ENCODE measurements around the gene ATXN7L1.

ATXN7L1 gene

DNA sequence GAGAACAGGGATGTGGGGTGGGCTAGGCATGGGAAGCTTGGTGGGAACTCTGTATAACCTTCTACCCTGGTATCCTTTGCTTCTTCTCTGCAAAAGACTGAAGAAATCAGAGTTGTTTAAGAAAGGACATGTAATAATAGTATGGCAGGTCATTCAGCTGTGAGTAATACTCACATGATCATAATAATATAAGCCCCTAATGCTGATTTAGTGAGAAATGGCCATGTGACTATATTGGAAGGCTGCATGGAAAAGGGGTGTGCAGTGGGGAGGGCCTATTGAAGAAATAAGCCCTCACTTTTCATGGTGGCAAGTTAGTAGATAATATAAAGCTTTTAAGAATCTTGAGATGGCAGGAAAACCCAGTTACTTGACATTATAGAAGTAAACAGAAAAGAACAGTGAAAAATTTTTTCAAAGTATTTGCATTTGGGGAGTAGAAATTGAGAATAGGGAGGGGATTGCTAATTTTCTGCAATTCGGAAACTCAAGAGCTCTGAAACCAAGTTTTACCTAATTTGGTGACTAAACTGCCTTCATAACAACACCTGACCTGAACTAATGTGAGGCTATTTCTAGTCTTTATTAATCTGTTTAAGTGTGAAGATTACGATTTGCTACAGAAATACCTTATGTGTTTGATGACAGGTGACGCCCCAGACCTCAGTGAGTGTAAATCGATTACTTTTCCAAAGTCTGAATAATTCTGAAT, 44.4 kb downstream of the ATXN7L1 start:
- no peak for DNase-seq
- intact Hi-C loops (cut with DNase I) = no loop called here

DNA sequence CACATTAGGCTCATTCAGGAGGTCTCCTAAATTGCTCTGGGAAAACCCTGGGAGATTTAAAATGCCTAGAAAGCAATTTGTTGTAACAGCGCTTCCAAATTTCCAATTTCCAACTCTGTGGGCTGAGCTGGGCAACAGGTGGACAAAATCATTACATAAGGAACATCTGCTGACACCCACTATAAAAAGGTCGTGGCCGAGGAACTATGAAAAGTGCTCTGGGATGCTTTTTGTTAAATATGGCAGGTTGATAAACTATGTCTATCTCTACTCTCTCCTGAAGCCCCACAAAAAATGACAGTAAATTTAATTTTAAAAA, 45.1 kb downstream of the ATXN7L1 start:
- DNase-seq = no peak
- intact Hi-C loops (cut with DNase I) = no loop called here

DNA sequence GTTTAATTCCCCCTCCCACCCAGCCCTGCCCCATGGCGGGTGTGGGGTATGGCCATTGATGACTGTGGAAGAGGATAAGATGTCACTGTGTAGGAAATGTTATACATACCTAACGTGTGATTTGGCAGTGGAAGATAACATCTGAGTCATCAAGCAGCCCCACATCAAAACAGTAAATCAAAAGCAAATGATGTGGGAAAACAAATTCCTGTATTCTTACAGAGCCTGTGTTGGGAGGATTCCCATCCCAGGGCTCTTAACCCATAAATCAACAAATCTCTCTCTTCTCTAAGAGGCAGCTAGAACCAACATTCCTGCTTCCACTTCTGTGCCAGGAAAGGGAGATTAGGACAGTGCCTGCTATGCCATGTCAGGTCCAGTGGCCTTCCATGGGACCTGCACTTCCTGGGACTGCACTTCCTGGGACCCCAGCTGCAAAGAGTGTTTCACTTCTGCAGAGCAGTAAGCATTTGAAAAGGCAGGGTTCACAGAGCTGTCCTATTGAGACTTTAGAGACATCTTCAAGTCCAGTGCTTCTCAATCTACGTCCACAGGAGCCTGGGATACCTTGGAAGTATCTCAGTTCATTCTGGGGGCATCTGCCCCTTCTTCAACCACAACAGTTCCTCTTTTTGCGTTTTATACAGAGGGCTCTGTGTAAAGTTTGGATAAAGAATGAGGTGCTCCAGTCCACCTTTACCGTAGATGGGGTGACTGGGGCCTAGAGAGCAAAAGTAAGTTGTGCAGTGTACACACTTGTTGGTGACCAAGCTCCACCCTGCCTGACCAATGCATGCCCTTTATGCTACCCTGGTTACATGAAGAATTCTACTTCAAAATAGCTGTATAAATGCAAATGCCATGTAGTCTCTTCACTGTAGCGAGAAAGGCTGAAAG, 45.7 kb downstream of the ATXN7L1 start:
- no peak for DNase-seq
- intact Hi-C loops (cut with DNase I) = no loop called here

DNA sequence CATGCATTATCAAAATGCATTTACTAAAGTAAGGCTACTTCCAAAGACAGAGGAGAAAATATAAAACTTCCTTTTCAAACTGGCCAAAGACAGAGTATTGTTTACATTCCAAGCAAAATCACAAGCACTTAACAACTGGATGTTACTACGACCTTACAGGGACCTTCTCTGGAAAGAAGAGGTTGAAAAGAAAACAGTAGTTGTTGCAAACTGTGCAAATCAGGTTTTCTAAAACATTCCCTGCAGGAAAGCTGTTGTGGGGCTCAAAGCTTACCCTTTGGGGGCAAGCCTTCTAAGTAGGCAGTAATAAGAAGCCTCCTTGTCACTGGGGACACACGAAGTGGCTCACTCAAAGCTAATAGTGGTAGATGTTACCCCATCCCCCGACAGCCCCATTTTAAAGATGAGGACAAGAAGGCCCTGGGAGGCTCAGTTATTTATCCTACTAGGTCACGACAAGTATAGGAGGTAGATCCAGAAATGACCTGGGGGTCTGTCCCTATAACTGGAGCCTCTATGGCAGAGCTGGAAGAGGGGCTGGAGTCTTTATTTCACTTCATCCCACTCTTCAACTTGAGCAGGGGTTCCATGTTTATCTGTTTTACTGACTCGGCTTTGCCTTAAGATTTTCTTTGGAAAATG, 46.6 kb downstream of the ATXN7L1 start:
- intact Hi-C loops (cut with DNase I) = no loop called here
- no peak for DNase-seq

DNA sequence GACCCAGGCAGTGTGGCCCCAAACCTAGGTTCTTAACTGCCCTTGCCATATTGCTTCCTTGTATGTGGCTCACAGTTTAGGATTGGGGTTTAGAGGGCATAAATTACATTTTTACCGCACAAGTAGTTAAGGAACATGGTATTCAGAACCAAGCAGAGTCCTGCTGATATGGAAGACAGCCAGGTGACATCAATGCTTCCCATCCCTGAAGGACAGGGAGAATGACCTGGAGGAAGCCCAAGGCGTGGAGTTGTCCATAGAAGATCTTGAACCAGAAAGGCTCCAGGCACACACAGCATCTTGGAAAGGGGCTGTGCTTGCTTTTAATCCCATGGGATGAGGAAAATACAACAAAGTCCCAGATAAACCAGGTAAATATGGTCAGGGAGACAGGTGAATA, 48.3 kb downstream of the ATXN7L1 start:
- intact Hi-C loops (cut with DNase I) = no loop called here
- DNase-seq = no peak

DNA sequence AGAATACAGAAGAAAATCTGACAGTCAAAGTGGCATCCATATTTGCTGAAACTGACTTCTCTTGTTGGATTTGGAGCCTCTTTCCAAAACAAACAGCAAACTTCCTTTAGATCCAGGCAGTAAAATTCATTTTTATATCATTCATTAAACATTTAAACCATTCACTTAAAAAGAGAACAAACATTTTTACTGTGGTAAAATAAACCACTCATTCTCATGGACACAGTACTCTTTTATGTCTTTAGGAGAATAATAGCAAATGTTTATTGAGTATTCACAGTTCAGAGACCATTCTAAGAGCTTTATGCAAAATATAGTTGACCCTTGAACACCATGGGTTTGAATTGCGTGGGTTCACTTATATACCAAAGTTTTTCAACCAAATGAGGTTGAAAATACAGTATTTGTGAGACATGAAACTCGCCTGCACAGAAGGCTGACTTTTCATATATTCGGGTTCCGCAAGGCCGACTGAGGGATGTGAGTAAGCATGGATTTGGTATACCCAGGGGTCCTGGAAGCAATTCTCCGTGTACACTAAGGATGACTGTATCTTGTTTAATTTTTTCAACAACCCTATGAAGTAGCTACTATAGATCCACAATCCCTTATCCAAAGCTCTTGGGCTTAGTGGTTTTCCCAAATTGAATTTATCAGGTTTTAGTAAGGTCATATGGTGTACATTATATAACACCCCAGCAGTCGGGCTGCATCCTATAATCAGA, 49.1 kb downstream of the ATXN7L1 start:
- intact Hi-C loops (cut with DNase I) = no loop called here

DNA sequence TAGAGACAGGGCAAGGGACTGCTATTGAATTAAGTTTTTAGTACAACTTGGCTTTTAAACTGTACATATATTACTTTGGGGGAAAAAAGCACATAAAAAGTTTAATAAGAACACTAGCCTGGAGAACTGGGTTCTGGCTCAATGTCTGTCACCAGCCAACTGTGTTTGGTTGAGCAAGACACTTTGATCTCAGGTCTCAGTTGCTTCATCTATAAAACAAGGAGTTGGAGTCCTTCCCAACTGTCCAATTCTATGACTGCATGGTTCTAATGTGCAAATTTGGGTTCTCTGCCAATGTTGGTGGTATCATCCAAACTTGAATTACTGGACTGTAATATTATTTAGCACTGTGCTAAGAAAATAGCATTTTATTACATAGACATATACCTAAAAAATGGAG, 50.3 kb downstream of the ATXN7L1 start:
- intact Hi-C loops (cut with DNase I) = no loop called here
- DNase-seq = no peak

More for the DNA sequence above, 49.1 kb downstream of the ATXN7L1 start:
- no peak for DNase-seq

DNA sequence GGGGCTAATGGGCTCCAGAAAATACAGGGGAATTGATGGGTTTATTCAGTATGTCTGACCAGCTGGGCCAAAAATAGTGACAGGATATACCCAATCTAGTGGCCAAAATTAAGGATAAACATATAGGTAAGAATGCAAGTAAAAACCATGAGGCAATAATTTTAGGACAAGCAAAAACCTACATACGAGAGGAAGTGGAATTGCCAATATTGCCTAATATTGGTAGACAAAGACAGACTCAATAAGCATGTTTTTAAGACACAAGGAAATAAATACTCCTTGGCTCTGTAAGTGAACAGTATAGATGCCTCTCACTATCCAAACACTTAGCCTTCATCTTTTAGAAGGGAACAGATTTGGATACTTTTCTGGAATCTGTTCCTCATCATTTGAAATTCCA, 51.0 kb downstream of the ATXN7L1 start:
- no peak for DNase-seq
- intact Hi-C loops (cut with DNase I) = no loop called here

DNA sequence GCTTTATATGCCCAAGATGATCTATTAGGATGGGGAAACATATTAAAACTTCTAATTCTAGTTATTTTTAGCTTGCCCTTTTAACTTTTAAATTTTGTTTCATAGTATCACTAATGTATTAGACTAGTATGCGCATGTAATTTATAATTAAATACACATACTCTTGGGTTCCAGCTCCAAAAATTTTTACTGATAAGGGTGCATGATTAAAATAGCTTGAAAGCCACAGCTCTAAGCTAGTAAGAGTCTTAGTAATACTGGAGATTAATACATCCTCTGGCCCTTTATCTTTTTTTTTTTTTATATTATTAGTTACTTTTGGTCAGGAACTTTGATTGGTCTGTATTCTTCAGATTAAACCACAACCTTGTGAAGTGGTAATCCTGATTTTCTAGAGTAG, 53.6 kb downstream of the ATXN7L1 start:
- no peak for DNase-seq
- intact Hi-C loops (cut with DNase I) = no loop called here

DNA sequence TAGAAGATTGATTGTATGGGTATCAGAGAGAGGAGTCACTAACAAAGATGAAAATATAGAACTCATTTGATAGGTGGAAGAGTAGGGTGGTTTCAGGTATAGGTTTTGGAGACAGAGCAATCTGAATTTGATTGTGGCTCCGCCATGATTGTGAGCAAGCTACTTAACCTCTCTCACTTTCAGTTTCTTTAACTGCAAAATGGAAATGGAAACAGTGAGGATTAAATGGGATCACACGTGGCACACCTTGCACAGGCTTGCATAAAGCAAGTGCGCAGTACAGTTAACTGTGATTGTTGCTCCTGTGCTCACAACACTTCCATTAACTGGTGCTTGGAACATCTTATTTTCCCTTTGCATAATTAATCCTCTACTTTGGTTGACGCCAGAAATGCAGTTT, 54.9 kb downstream of the ATXN7L1 start:
- DNase-seq = no peak
- intact Hi-C loops (cut with DNase I) = no loop called here

DNA sequence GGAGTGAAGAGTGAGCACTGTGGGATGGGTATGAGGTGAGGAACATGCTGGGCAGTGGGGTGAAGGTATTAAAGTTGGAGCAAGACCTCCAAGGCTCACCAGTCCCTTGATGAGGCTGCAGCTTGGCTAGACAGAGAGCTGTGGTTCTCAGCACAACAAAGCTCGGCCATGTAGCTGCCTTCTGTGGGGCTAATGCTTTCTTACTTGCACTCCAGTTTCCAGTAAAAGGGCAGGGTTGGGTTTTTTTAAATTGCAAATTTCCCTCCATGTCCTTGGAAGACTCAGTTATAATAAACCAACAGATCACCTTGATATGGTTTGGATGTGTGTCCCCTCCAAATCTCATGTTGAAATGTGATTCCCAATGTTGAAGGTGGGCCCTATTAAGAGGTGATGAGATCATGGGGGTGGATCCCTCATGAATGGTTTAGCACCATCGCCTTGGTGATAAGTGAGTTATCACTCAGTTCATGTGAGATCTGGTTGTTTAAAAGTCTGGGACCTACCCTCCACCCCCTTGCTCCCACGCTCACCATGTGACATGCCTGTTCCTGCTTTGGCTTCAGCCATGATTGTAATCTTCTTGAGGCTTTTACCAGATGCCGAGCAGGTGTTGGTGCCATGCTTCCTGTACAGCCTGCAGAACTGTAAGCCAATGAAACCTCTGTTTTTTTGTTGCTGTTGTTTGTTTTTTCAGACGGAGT, 55.9 kb downstream of the ATXN7L1 start:
- intact Hi-C loops (cut with DNase I) = no loop called here
- no peak for DNase-seq

DNA sequence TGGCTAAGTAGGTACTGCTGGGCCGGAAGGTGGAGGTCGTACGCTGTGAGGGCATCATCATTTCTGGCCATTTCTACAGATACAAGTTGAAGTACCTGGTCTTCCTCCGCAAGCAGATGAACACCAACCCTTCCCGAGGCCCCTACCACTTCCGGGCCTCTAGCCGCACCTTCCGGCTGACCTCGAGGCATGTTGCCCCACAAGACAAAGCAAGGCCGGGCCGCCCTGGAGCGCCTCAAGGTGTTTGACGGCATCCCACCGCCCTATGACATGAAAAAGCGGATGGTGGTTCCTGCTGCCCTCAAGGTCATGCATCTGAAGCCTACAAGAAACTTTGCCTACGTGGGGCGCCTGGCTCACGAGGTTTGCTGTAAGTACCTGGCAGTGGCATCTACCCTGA, 56.8 kb downstream of the ATXN7L1 start:
- intact Hi-C loops (cut with DNase I) = no loop called here
- DNase-seq = peak in 1 of 10 donors; percentile 82

DNA sequence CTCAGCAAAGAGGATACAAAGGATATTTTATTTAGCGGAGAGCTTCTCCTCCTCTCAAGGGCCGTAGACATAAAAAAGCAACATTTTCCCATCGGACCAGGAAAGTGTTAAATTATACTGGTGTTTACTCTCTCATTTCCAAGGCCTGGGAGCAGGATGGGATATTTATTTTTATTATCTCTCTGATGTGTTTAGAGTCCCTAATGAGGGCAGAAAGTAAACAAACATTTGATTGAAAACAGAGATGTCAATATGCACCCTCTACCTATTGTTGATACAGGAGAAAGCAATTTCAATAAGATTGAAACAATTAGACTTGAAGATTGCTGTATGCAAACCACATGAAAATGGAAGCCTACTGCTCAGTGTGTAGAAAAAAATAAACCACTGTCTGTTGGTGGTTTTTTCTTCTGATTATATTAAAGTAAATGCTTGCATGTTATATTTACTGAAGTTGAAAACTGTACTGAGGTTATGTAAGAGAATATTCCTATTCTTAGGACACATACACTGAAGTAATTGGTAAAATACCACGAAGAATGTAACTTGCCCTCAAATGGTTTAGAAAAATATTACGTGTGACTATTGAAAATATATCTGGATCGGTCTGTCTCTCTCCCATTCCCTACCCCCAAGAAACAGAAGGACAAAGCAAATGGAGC, 59.3 kb downstream of the ATXN7L1 start:
- intact Hi-C loops (cut with DNase I) = no loop called here

DNA sequence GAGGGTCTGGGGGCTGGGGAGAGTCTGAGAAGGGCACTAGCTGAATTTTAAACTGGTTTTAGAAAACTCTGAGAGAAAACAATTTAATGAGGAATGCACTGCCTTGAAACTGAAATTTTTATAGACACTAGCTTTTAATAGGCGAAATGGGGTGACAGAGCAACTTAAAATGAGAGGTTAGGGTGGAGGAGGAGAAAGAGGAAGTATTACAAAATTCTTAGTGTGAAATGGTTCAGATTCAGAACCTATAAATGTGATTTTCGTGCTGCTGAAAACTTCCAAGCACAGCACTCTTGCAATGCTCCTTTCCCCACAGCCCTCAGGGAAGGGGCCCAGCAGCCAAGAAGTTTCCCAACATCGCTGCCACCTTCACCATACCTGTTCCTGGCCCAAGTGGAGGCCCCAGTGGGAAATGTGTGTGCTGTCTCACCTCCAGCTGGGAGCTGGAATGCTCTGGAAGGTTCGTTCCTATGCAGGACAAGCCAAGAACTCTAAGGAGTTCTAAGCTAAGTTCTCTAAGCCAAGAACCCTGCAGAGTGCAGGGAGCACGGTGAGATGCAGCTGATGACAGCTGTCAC, 60.0 kb downstream of the ATXN7L1 start:
- intact Hi-C loops (cut with DNase I) = no loop called here
- no peak for DNase-seq

More for the DNA sequence above, 59.3 kb downstream of the ATXN7L1 start:
- DNase-seq = no peak

DNA sequence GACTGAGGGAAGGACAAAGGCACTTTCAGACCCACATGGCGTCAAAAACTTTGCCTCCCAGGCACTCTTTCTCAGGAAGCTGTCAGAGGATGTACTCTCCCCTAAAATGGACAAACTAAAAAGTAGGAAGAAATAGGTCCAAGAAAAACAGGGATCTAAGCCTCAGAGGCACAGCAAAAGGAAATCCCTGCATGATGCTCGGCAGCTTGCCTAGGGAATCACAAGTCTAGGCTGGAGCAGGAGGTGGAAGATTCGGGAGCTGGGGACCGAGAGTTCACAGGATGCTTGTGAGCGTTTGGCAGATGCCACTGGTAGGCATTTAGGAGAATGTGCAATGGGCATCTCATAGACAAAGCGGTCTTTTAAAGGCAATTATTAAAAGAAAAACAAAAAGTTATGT, 60.8 kb downstream of the ATXN7L1 start:
- DNase-seq = no peak
- intact Hi-C loops (cut with DNase I) = no loop called here

DNA sequence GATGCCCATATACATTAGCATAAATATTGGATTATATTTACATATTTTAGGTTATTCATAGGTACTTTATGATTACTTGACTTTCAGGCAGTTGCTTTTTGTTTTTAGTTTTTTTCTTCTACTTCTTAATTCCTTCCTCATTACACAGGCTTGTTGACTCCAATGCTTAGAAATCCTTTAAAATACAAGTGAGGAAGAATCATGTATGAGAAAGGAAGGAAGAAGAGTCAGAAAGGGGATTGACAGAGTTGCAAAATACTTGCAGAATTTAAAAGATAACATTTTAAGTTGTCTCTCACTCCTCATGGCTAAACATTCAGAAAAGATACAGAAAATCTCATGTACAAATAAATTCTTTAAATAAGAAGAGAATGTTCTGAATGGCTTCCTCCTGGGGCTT, 61.9 kb downstream of the ATXN7L1 start:
- intact Hi-C loops (cut with DNase I) = no loop called here
- no peak for DNase-seq

DNA sequence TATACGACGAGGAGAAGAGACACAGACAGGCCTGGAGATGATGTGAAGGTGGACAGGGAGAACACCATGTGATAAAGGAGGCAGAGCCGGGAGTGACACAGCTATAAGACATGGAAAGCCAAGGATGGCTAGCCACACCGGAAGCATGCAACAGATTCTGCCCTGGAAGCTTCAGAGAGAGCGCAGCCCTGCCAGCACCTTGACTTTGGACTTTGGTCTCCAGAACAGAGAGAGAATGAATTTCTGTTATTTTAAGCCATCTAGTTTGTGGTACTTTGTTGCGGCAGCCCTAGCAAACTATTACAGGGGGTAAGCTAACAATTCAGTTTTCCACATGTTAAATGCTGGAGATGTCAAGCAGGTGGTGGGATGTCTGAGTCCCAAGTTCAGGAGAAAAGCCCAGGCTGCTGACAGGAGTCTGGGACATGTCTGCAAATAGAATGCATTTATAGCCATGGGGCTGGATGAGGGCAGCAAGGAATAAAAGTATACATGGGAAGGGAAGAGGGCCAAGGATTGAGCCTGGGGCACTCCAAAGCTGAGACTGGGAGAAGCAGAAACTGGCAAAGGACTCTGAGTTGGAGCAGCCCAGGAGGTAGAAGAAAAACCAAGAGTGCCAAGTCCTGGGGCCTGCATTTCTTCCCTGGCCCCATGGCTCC, 65.1 kb downstream of the ATXN7L1 start:
- intact Hi-C loops (cut with DNase I) = no loop called here
- no peak for DNase-seq

DNA sequence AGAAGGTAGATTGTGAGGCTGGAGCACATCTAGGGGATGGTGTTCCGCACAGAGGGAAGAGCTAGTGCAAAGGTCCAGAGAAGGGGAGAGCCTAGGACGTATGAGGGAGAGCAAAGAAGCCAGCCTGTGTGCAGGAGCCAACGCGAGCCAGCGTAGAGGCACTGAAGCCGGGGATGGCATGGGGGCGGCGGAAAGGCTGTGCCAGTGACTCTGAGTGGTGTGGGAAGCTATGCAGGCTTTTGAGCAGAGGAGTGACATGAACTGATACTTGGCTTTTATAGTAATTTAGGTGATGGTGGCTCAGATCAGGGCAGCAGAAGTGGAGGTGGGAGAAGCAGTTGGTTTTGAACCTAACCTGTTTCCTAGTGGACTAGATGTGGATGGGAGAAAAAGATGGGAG, 65.8 kb downstream of the ATXN7L1 start:
- intact Hi-C loops (cut with DNase I) = no loop called here
- peak in 1 of 10 donors; percentile 79 for DNase-seq

All from posterior cingulate gyrus (tissue), 11 donors.